Measurements from ENCODE around the gene APOM.

APOM gene

GRCh38 chr6:31707701-31708100, 52.0 kb downstream of the APOM start:
- Mint-ChIP-seq H3K4me3 (no peak overlapping the region), H3K36me3 (ENCODE audit: low read depth) (no peaks in the 10 kb centered on the region), H3K9me3 (no peaks in the 10 kb centered on the region), H3K27me3 (ENCODE audit: low read depth) (peaks cover 7% of the 10 kb centered on the region), H3K4me1 (peaks cover 15% of the 10 kb centered on the region), H3K27ac (no peak overlapping the region)
- TF ChIP-seq CTCF (IDR thresholded peaks at IDR 0.05; ENCODE audit: unreplicated experiment in 3 of 3), result no peak

Data from nephron (organoid).